Pancreas (tissue), 10 donors: ENCODE results near the gene RGL4. TPM values are rescaled to one million over a fixed set of nuclear protein-coding genes. Genes with fewer than 3 reads are reported as not detected.
"Not testable (repeated sequence)": the region's sequence is repeated elsewhere in the genome, so short reads cannot be mapped to it uniquely, and the experiment has no call there.

Source experiments
- ATAC-seq, 4 donors: fragments of 200-7000 bp; cut with Tn5 transposase; one replicate each; pipeline versions ENCODE4 v1.8.0 to v1.9.1; 2020; ENCODE audit warnings: mild to moderate bottlenecking in 4 of 4, moderate library complexity in 4 of 4
- DNase-seq, 6 donors: peaks; one replicate each; pipeline ENCODE4 v3.0.0-alpha.2; 2020
- FAIRE-seq: peaks from 2 replicates; lab custom pipeline; 2012; peaks lifted over from hg19 to GRCh38; lab: Jason Lieb, UNC
- H3K27ac ChIP-seq, 4 donors: fragments of 200-600 bp; sonication (generic); 1 replicate in 3 of 4; 2 replicates in 1 of 4; pipeline versions ENCODE4 v1.5.0 to v1.8.0; 2020
- H3K27me3 ChIP-seq, 4 donors: fragments of 200-600 bp; one replicate each; pipeline ENCODE4 v1.8.0; 2021
- H3K36me3 ChIP-seq, 3 donors: fragments of 200-600 bp; sonication (generic) in 1 of 3; one replicate each; pipeline versions ENCODE4 v1.5.0 to v1.8.0; 2020 to 2021
- H3K4me1 ChIP-seq, 3 donors: fragments of 200-600 bp; one replicate each; pipeline ENCODE4 v1.8.0; 2021
- H3K4me3 ChIP-seq, 4 donors: fragments of 200-600 bp; sonication (generic) in 2 of 4; one replicate each; pipeline versions ENCODE4 v1.5.0 to v1.8.0; 2020 to 2021
- H3K9me3 ChIP-seq, 4 donors: fragments of 200-600 bp; one replicate each; pipeline ENCODE4 v1.8.0; 2021
- CTCF ChIP-seq, 4 donors: fragments of 200-600 bp; sonication (generic) in 3 of 4; IDR thresholded peaks; one replicate each; pipeline versions ENCODE4 v1.5.0 to v1.8.0; 2021; ENCODE audit warnings: antibody characterized with exemption in 4 of 4
- WGBS, 2 donors: extraction: QIAGEN DNeasy Blood & Tissue Kit; methylation state at CpG; one replicate each; pipeline ENCODE4 v1.1.7; 2013; 5-methylcytosine and 5-hydroxymethylcytosine counted together
- intact Hi-C, 3 donors: fragments of 100-400 bp; cut with DNase I; formaldehyde crosslinking; loops; one replicate each; pipeline versions ENCODE4 v1.11.1 to v1.14.2; 2022
- polyA plus RNA-seq, 2 donors: library from polyadenylated mRNA; stranded (reverse); fragments of 200-250 nt; gene quantifications; one replicate each; pipeline ENCODE4 v1.2.3, GENCODE V29; 2013
- total RNA-seq, 6 donors: library from RNA; stranded (reverse); fragmentation: NEBNext Ultra II Directional in 4 of 6; extraction: Animal tissue kit (Norgen Biotek cat#: 25700) in 4 of 6; gene quantifications; one replicate each; pipeline versions ENCODE4 v1.2.1 to v1.2.4, GENCODE V29; 2021 to 2023
- donor health status: healthy with polysubstance abuse.
- donor health status: DM: no; HTN: no; CAD: no; lungs with moderate emphysema.
- donor health status: DM: no; HTN: no; CAD: no.
- donor health status: control.
- donor health status: control.
- donor health status: Bipolar disorder and iron deficiency.
- donor health status: DM: yes; HTN: yes; CAD: no.
- donor health status: DM: no; HTN: no; CAD: no.
- donor health status: DM: no; HTN: no; CAD: no.
- donor health status: DM: yes; HTN: yes; CAD: no.

The RGL4 gene
- total RNA-seq: under 1 TPM in 2 of 6 donors, not detected in 4; 0.50 to 0.95 TPM
- under 1 TPM; 0.42 to 0.72 TPM for polyA plus RNA-seq

- peaks cover 0 to 20% (median 6%) of the 10 kb centered on the region in 3 donors for H3K36me3 ChIP-seq
- TF ChIP-seq CTCF (IDR thresholded peaks at IDR 0.05): no peak
- DNase-seq (peak in 1 of 6 donors; percentile 9), ATAC-seq (no peak), FAIRE-seq (no peak)
- 94 to 100% methylated on average over 5 of the region's 5 CpGs for WGBS, 2 donors
- no peaks in the 10 kb centered on the region for H3K4me1 ChIP-seq
- no peak within 1 kb of the TSS for H3K4me3 ChIP-seq
- no peaks in the 10 kb centered on the region for H3K27me3 ChIP-seq
- H3K27ac ChIP-seq: no peak within 1 kb of the TSS
- intact Hi-C loops: no loop called here
- no peaks in the 10 kb centered on the region for H3K9me3 ChIP-seq
These were observed at the start of gene RGL4 for GRCh38 chr22:23690713-23691112. TSS of gene RGL4 (plus strand) at chr22:23691013. CDS start at chr22:23692031, 1,018 bp downstream.

- H3K4me1 ChIP-seq, FAIRE-seq, H3K27me3 ChIP-seq, H3K27ac ChIP-seq, H3K36me3 ChIP-seq, H3K9me3 ChIP-seq, DNase-seq, intact Hi-C loops, H3K4me3 ChIP-seq, ATAC-seq: not testable (repeated sequence)
- 94 to 95% methylated on average over 7 of the region's 7 CpGs for WGBS, 2 donors
These were observed 44.3 kb upstream of the RGL4 start for GRCh38 chr22:23646526-23646925.

- Histone ChIP-seq H3K27ac (no peak overlapping the region), H3K36me3 (no peaks in the 10 kb centered on the region), H3K9me3 (no peaks in the 10 kb centered on the region), H3K4me1 (no peaks in the 10 kb centered on the region), H3K4me3 (no peak overlapping the region), H3K27me3 (no peaks in the 10 kb centered on the region)
- ATAC-seq (peak in 1 of 4 donors; percentile 23), FAIRE-seq (no peak), DNase-seq (no peak)
- TF ChIP-seq CTCF (IDR thresholded peaks at IDR 0.05): no peak
- WGBS, 2 donors: 92 to 94% methylated on average over 18 of the region's 18 CpGs
- intact Hi-C loops: no loop called here
These were observed 41.7 kb upstream of the RGL4 start for GRCh38 chr22:23649071-23649501.

- no peaks in the 10 kb centered on the region for H3K27me3 ChIP-seq
- TF ChIP-seq CTCF (IDR thresholded peaks at IDR 0.05): no peak
- H3K4me1 ChIP-seq: no peaks in the 10 kb centered on the region
- no peaks in the 10 kb centered on the region for H3K9me3 ChIP-seq
- FAIRE-seq (no peak), ATAC-seq (no peak), DNase-seq (peak in 1 of 6 donors; percentile 24)
- no peak overlapping the region for H3K4me3 ChIP-seq
- H3K36me3 ChIP-seq: no peaks in the 10 kb centered on the region
- no peak overlapping the region for H3K27ac ChIP-seq
- WGBS, 2 donors: 97 to 98% methylated on average over 6 of the region's 6 CpGs
- intact Hi-C loops: no loop called here
These were observed 39.1 kb upstream of the RGL4 start for GRCh38 chr22:23651676-23652075.

GRCh38 chr22:23652286-23652685 is 38.5 kb upstream of the RGL4 start:
- Histone ChIP-seq H3K9me3 (no peaks in the 10 kb centered on the region), H3K4me3 (no peak overlapping the region), H3K27ac (no peak overlapping the region), H3K27me3 (no peaks in the 10 kb centered on the region), H3K4me1 (no peaks in the 10 kb centered on the region), H3K36me3 (no peaks in the 10 kb centered on the region)
- no peak for ATAC-seq
- DNase-seq: peak in 1 of 6 donors; percentile 28
- intact Hi-C loops: no loop called here
- TF ChIP-seq CTCF (IDR thresholded peaks at IDR 0.05): no peak
- 91 to 95% methylated on average over 7 of the region's 7 CpGs for WGBS, 2 donors
- FAIRE-seq: no peak
